Measurements from ENCODE around the gene AGBL1. TPM values are rescaled to one million over a fixed set of nuclear protein-coding genes. Genes with fewer than 3 reads are reported as not detected.

Gene AGBL1
- total and polyA plus RNA-seq, 8 donors = under 0.01 to 0.18 TPM; not detected in 6

GRCh38 chr15:86830304-86830703, 750.6 kb downstream of the AGBL1 start:
- Histone ChIP-seq H3K4me1 (no peaks in the 10 kb centered on the region), H3K4me3 (no peak overlapping the region), H3K27ac (no peak overlapping the region), H3K27me3 (no peaks in the 10 kb centered on the region), H3K9me3 (peaks cover 0 to 10% (median 0%) of the 10 kb centered on the region in 4 donors), H3K36me3 (no peaks in the 10 kb centered on the region)
- no peak for DNase-seq
- intact Hi-C loops (cut with DNase I; ENCODE audit: low total_unique reads) = no loop called here
- no peak for TF ChIP-seq EP300 (IDR thresholded peaks at IDR 0.05)
- no peak for TF ChIP-seq POLR2AphosphoS5 (IDR thresholded peaks at IDR 0.05)
- TF ChIP-seq POLR2A (IDR thresholded peaks at IDR 0.05) = no peak
- no peak for TF ChIP-seq CTCF (IDR thresholded peaks at IDR 0.05)
- 75 to 93% (median 86%) methylated on average over 1 of the region's 1 CpG for WGBS, 5 donors

- peaks cover 0 to 10% (median 0%) of the 10 kb centered on the region in 4 donors for H3K9me3 ChIP-seq
- no peaks in the 10 kb centered on the region for H3K36me3 ChIP-seq
- 57 to 82% (median 66%) methylated on average over 2 of the region's 2 CpGs for WGBS, 5 donors
- TF ChIP-seq EP300 (IDR thresholded peaks at IDR 0.05) = no peak
- TF ChIP-seq POLR2A (IDR thresholded peaks at IDR 0.05) = no peak
- TF ChIP-seq CTCF (IDR thresholded peaks at IDR 0.05) = no peak
- no peak for TF ChIP-seq POLR2AphosphoS5 (IDR thresholded peaks at IDR 0.05)
- intact Hi-C loops (cut with DNase I; ENCODE audit: low total_unique reads) = no loop called here
- H3K4me1 ChIP-seq = no peaks in the 10 kb centered on the region
- no peak overlapping the region for H3K27ac ChIP-seq
- H3K27me3 ChIP-seq = no peaks in the 10 kb centered on the region
- no peak for DNase-seq
- H3K4me3 ChIP-seq = no peak overlapping the region
These were observed 753.9 kb downstream of the AGBL1 start for GRCh38 chr15:86833595-86833994.

GRCh38 chr15:86834115-86834863, 754.6 kb downstream of the AGBL1 start:
- no peak for DNase-seq
- intact Hi-C loops (cut with DNase I; ENCODE audit: low total_unique reads) = no loop called here
- Histone ChIP-seq H3K36me3 (no peaks in the 10 kb centered on the region), H3K27ac (no peak overlapping the region), H3K4me1 (no peaks in the 10 kb centered on the region), H3K27me3 (no peaks in the 10 kb centered on the region), H3K4me3 (no peak overlapping the region), H3K9me3 (peaks cover 0 to 10% (median 0%) of the 10 kb centered on the region in 4 donors)
- TF ChIP-seq POLR2AphosphoS5 (IDR thresholded peaks at IDR 0.05) (no peak), CTCF (IDR thresholded peaks at IDR 0.05) (no peak), POLR2A (IDR thresholded peaks at IDR 0.05) (no peak), EP300 (IDR thresholded peaks at IDR 0.05) (no peak)
- WGBS, 5 donors = 76 to 89% (median 83%) methylated on average over 7 of the region's 7 CpGs

DNA sequence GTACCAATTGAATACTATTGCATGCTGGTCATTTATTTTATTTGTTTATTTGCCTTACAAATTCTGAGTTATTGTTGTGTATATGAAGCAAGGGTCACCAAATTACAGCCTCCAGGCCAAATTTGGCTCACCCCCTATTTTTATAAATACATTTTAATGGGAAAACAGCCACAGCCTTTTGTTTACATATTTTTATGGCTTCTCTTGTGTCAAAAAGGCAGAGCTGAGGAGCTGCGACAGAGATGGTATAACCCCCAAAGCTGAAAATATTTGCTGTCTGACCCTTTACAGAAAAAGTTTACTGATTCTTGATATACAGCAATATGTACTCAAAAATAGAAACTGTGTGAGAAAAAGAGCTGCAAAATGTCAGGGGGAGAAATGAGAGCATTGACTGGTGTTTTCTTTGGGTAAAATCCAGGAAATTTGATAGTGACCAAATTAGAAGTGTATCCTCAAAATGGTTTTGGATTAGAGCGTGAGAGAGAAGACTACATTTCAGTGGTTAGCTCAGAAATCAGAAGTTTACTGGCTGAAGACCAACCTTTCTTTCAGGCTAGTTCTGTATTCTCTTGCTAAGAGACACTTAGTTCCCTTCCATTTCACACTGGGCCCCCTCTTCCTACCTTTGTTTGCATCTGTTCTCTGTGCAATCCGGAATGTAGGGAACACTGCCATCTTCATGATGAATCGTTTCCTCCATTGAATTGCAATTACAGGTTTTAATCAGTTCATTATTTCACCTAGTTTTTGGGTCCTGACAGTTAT, 757.8 kb downstream of the AGBL1 start:
- H3K27ac ChIP-seq = no peak overlapping the region
- no peaks in the 10 kb centered on the region for H3K36me3 ChIP-seq
- 35 to 53% (median 47%) methylated on average over 4 of the region's 4 CpGs for WGBS, 5 donors
- no peak overlapping the region for H3K4me3 ChIP-seq
- DNase-seq = peak in 1 of 2 donors; percentile 71
- intact Hi-C loops (cut with DNase I; ENCODE audit: low total_unique reads) = no loop called here
- H3K27me3 ChIP-seq = no peaks in the 10 kb centered on the region
- no peaks in the 10 kb centered on the region for H3K4me1 ChIP-seq
- no peak for TF ChIP-seq CTCF (IDR thresholded peaks at IDR 0.05)
- no peak for TF ChIP-seq POLR2AphosphoS5 (IDR thresholded peaks at IDR 0.05)
- no peak for TF ChIP-seq POLR2A (IDR thresholded peaks at IDR 0.05)
- TF ChIP-seq EP300 (IDR thresholded peaks at IDR 0.05) = no peak
- H3K9me3 ChIP-seq = no peaks in the 10 kb centered on the region
